HepG2 (cell line): ENCODE data around the gene RNU6-8. TPM values are rescaled to one million over a fixed set of nuclear protein-coding genes. Genes with fewer than 3 reads are reported as not detected.

Experiments used
- ADNP ChIP-seq: sonication (generic); formaldehyde crosslinking; IDR thresholded peaks from 2 replicates; pipeline ENCODE4 v1.4.0; 2020; ENCODE audit warnings: missing genetic modification reagents
- CBX2 ChIP-seq, 2 experiments: fragments of 200-600 bp in 1 of 2; sonication (generic); formaldehyde crosslinking in 1 of 2; IDR thresholded peaks; 2 replicates each; pipeline versions ENCODE4 v1.7.0 to v1.8.1; 2018 to 2022; ENCODE audit warnings: low read depth in 2 of 2, low read length in 1 of 2, mild to moderate bottlenecking in 1 of 2, missing genetic modification reagents in 1 of 2
- FOXO1 ChIP-seq: sonication (generic); formaldehyde crosslinking; IDR thresholded peaks from 2 replicates; pipeline ENCODE4 v1.4.0; 2020; ENCODE audit warnings: missing genetic modification reagents
- FOXO4 ChIP-seq: sonication (generic); formaldehyde crosslinking; conservative IDR thresholded peaks from 2 replicates; pipeline ENCODE4 v1.8.1; 2023; ENCODE audit warnings: missing genetic modification reagents
- LCORL ChIP-seq, 2 experiments: fragments of 450-650 bp in 1 of 2; sonication (generic) in 1 of 2; formaldehyde crosslinking in 1 of 2; IDR thresholded peaks; 2 replicates each; pipeline versions ENCODE4 v1.5.0 to v1.6.1; 2017 to 2020; ENCODE audit warnings: antibody characterized with exemption in 1 of 2, missing genetic modification reagents in 1 of 2
- MATR3 ChIP-seq: sonication (generic); formaldehyde crosslinking; IDR thresholded peaks from 2 replicates; pipeline ENCODE4 v1.4.0; 2020; ENCODE audit warnings: missing genetic modification reagents
- MTA3 ChIP-seq: sonication (generic); formaldehyde crosslinking; IDR thresholded peaks from 2 replicates; pipeline ENCODE4 v1.4.0; 2020; ENCODE audit warnings: missing genetic modification reagents
- NR1H2 ChIP-seq: sonication (generic); formaldehyde crosslinking; IDR thresholded peaks from 2 replicates; pipeline ENCODE4 v1.8.1; 2022; ENCODE audit warnings: low read depth, missing genetic modification reagents, borderline replicate concordance
- NR2C2 ChIP-seq: sonication (generic); formaldehyde crosslinking; IDR thresholded peaks from 2 replicates; pipeline ENCODE4 v1.4.0; 2020; ENCODE audit warnings: missing genetic modification reagents, mild to moderate bottlenecking, moderate library complexity, borderline replicate concordance
- RNF219 ChIP-seq: sonication (generic); formaldehyde crosslinking; IDR thresholded peaks from 2 replicates; pipeline ENCODE4 v1.5.0; 2020; ENCODE audit warnings: mild to moderate bottlenecking, missing genetic modification reagents
- SRY ChIP-seq: sonication (generic); formaldehyde crosslinking; IDR thresholded peaks from 2 replicates; pipeline ENCODE4 v1.8.0; 2022; ENCODE audit warnings: mild to moderate bottlenecking, missing genetic modification reagents
- STAT5B ChIP-seq: sonication (generic); formaldehyde crosslinking; IDR thresholded peaks from 2 replicates; pipeline ENCODE4 v1.4.0; 2020; ENCODE audit warnings: missing genetic modification reagents
- THAP8 ChIP-seq: sonication (generic); formaldehyde crosslinking; IDR thresholded peaks from 2 replicates; pipeline ENCODE4 v1.5.1; 2020; ENCODE audit warnings: missing genetic modification reagents, mild to moderate bottlenecking, borderline replicate concordance
- TSC22D2 ChIP-seq: sonication (generic); formaldehyde crosslinking; IDR thresholded peaks from 2 replicates; pipeline ENCODE4 v1.5.1; 2020; ENCODE audit warnings: missing genetic modification reagents, mild to moderate bottlenecking, borderline replicate concordance
- ZBTB4 ChIP-seq: sonication (generic); formaldehyde crosslinking; IDR thresholded peaks from 2 replicates; pipeline ENCODE4 v1.4.0; 2020; ENCODE audit warnings: missing genetic modification reagents, mild to moderate bottlenecking, borderline replicate concordance
- ZMAT3 ChIP-seq: sonication (generic); formaldehyde crosslinking; conservative IDR thresholded peaks from 2 replicates; pipeline ENCODE4 v1.7.0; 2021; ENCODE audit warnings: missing genetic modification reagents
- ZNF138 ChIP-seq: sonication (generic); formaldehyde crosslinking; IDR thresholded peaks from 2 replicates; pipeline ENCODE4 v1.5.0; 2020; ENCODE audit warnings: mild to moderate bottlenecking, low read depth, missing genetic modification reagents
- ZNF317 ChIP-seq: sonication (generic); formaldehyde crosslinking; IDR thresholded peaks from 2 replicates; pipeline ENCODE4 v1.5.0; 2020; ENCODE audit warnings: mild to moderate bottlenecking, missing genetic modification reagents
- ZNF616 ChIP-seq: sonication (generic); formaldehyde crosslinking; IDR thresholded peaks from 2 replicates; pipeline ENCODE4 v1.5.0; 2020; ENCODE audit warnings: low read depth, mild to moderate bottlenecking, missing genetic modification reagents
- ZNF776 ChIP-seq: sonication (generic); formaldehyde crosslinking; IDR thresholded peaks from 2 replicates; pipeline ENCODE4 v1.4.0; 2020; ENCODE audit warnings: mild to moderate bottlenecking, missing genetic modification reagents
- polyA plus RNA-seq, 8 experiments: library from polyadenylated mRNA; depleted of rRNA in 3 of 8; stranded (reverse) in 7 of 8; unstranded in 1 of 8; fragments of >200 nt; fragmentation: Illumina TruSeq in 4 of 8; extraction: Trizol in 4 of 8; gene quantifications; 2 replicates each; pipeline versions ENCODE4 v1.2.1 to v1.2.3, GENCODE V29; 2011 to 2016; ENCODE audit warnings: low read depth in 4 of 8, missing spikeins in 1 of 8, mixed read lengths in 1 of 8; ENCODE audit not compliant: insufficient read depth in 1 of 8
- total RNA-seq, 5 experiments: library from RNA; depleted of rRNA; stranded (reverse); fragments of >200 nt; fragmentation: Illumina TruSeq; extraction: Trizol; gene quantifications; 2 replicates each; pipeline ENCODE4 v1.2.3, GENCODE V29; 2016; ENCODE audit warnings: low read depth in 1 of 5

Gene RNU6-8
- total and polyA plus RNA-seq, 2 of the 13 experiments (the other 11 are each of a cell fraction or from before 2014, with no cell fraction given) = under 0.01 TPM; not detected in 1

GRCh38 chr14:32202998-32203882 lies at the start of gene RNU6-8 (continued):
- 0 out of 2 replicates have a peak, but pooled peaks have one; percentile 25 for TF ChIP-seq ZNF138 (CRISPR knock-in tag)
- peak; percentile 87 for TF ChIP-seq ZNF317 (CRISPR knock-in tag)
- peak; percentile 82 for TF ChIP-seq ZMAT3 (CRISPR knock-in tag)
- TF ChIP-seq ZNF616 (CRISPR knock-in tag) = peak; percentile 95
- TF ChIP-seq RNF219 (CRISPR knock-in tag) = no peak
- TF ChIP-seq CBX2 (IDR thresholded peaks at IDR 0.05; ENCODE audit: low read depth, low read length) = peak; percentile 42; the same call in 1 of the 2 replicates
- TF ChIP-seq CBX2 (CRISPR knock-in tag; IDR thresholded peaks at IDR 0.05; ENCODE audit: low read depth) = 0 out of 2 replicates have a peak, but pooled peaks have one; percentile 75
- peak; percentile 88 for TF ChIP-seq NR1H2 (CRISPR knock-in tag)
- no peak for TF ChIP-seq MTA3 (CRISPR knock-in tag)
- TF ChIP-seq THAP8 (CRISPR knock-in tag) = peak; percentile 75; the same call in 1 of the 2 replicates
- no peak for TF ChIP-seq ADNP (CRISPR knock-in tag)
- TF ChIP-seq FOXO1 (CRISPR knock-in tag) = peak; percentile 80
- no peak for TF ChIP-seq SRY (CRISPR knock-in tag)
- TF ChIP-seq TSC22D2 (CRISPR knock-in tag) = peak; percentile 98
- peak; percentile 52 for TF ChIP-seq ZBTB4
- no peak; the same call in 1 of the 2 replicates for TF ChIP-seq STAT5B
- no peak for TF ChIP-seq LCORL (IDR thresholded peaks at IDR 0.05)
- TF ChIP-seq LCORL (CRISPR knock-in tag; IDR thresholded peaks at IDR 0.05) = peak; percentile 84
- peak; percentile 68 for TF ChIP-seq NR2C2 (CRISPR knock-in tag)
- no peak for TF ChIP-seq MATR3 (CRISPR knock-in tag)
- TF ChIP-seq FOXO4 (CRISPR knock-in tag) = no peak
- peak; percentile 81; the same call in 1 of the 2 replicates for TF ChIP-seq ZNF776
